CD4-positive, alpha-beta memory T cell (primary cell): ENCODE results near the gene UCK2. TPM values are rescaled to one million over a fixed set of nuclear protein-coding genes. Genes with fewer than 3 reads are reported as not detected.
A peak's percentile ranks its signal among the peaks of the same experiment; 100 is the strongest.

Experiments
- CTCF ChIA-PET: fragments of 350-600 bp; sonication (Branson Sonifier 250); formaldehyde crosslinking; loops from one replicate; lab custom pipeline; 2021; ENCODE audit warnings: inconsistent platforms; ENCODE audit not compliant: partially characterized antibody; lab: Charles Lee
- POLR2A ChIA-PET: fragments of 350-600 bp; sonication (Branson Sonifier 250); formaldehyde crosslinking; loops from one replicate; lab custom pipeline; 2021; ENCODE audit not compliant: partially characterized antibody; lab: Charles Lee
- DNase-seq, 5 donors: peaks; one replicate each; pipeline versions ENCODE4 v3.0.0 to v3.0.0-alpha.2; 2020 to 2022; ENCODE audit warnings: mixed read lengths in 1 of 5
- H3K27ac ChIP-seq: one replicate; pipeline ENCODE4 v1.7.0; 2013; ENCODE audit warnings: low read depth, low read length
- H3K27me3 ChIP-seq: 2 replicates; pipeline ENCODE4 v1.7.0; 2013; ENCODE audit warnings: mild to moderate bottlenecking, low read length, moderate library complexity; ENCODE audit not compliant: insufficient read depth
- H3K36me3 ChIP-seq: 2 replicates; pipeline ENCODE4 v1.7.0; 2013; ENCODE audit warnings: mild to moderate bottlenecking, low read length, moderate library complexity; ENCODE audit not compliant: insufficient read depth
- H3K4me1 ChIP-seq: 2 replicates; pipeline ENCODE4 v1.7.0; 2013; ENCODE audit warnings: mild to moderate bottlenecking, low read length, moderate library complexity; ENCODE audit not compliant: insufficient read depth
- H3K4me3 ChIP-seq, 2 donors: one replicate each; pipeline ENCODE4 v1.7.0; 2013; ENCODE audit warnings: low read length in 2 of 2, mild to moderate bottlenecking in 1 of 2
- H3K9me3 ChIP-seq, 2 donors: one replicate each; pipeline ENCODE4 v1.7.0; 2013; ENCODE audit warnings: low read length in 2 of 2, control low read depth in 1 of 2; ENCODE audit not compliant: control insufficient read depth in 1 of 2
- H3K27ac Mint-ChIP-seq, 7 donors: one replicate each; pipeline ENCODE4 v1.8.0; 2020 to 2021; ENCODE audit warnings: mixed read lengths in 7 of 7, mild to moderate bottlenecking in 6 of 7, inconsistent platforms in 3 of 7, moderate library complexity in 3 of 7
- H3K27me3 Mint-ChIP-seq, 2 donors: one replicate each; pipeline ENCODE4 v1.8.0; 2020 to 2021; ENCODE audit warnings: mixed read lengths in 2 of 2
- H3K36me3 Mint-ChIP-seq, 2 donors: one replicate each; pipeline ENCODE4 v1.8.0; 2020 to 2021; ENCODE audit warnings: mixed read lengths in 2 of 2, inconsistent platforms in 1 of 2, mild to moderate bottlenecking in 1 of 2
- H3K4me1 Mint-ChIP-seq, 4 donors: one replicate each; pipeline ENCODE4 v1.8.0; 2020 to 2021; ENCODE audit warnings: mixed read lengths in 4 of 4, mild to moderate bottlenecking in 1 of 4
- H3K4me3 Mint-ChIP-seq, 8 donors: one replicate each; pipeline ENCODE4 v1.8.0; 2020 to 2021; ENCODE audit warnings: mixed read lengths in 8 of 8, mild to moderate bottlenecking in 7 of 8, moderate library complexity in 6 of 8, inconsistent platforms in 3 of 8
- H3K9me3 Mint-ChIP-seq, 8 donors: one replicate each; pipeline ENCODE4 v1.8.0; 2020 to 2021; ENCODE audit warnings: mixed read lengths in 8 of 8, mild to moderate bottlenecking in 5 of 8, inconsistent platforms in 3 of 8, moderate library complexity in 1 of 8
- intact Hi-C: fragments of 100-400 bp; cut with micrococcal nuclease; formaldehyde crosslinking; loops from one replicate; pipeline ENCODE4 v1.15.1; 2023
- polyA plus RNA-seq, 2 donors: library from polyadenylated mRNA; unstranded; fragments of 300-500 nt; fragmentation: Illumina TruSeq; gene quantifications; one replicate each; pipeline ENCODE4 v1.2.3, GENCODE V29; 2021
- total RNA-seq, 2 experiments: library from RNA; stranded (reverse); gene quantifications; one replicate each; pipeline ENCODE4 v1.2.3, GENCODE V29; 2021

Gene UCK2
- total and polyA plus RNA-seq, 4 experiments from 2014 or later: 2.1 to 5.6 (median 4.1) TPM

- H3K36me3 ChIP-seq: no peaks in the 10 kb centered on the region
- H3K9me3 ChIP-seq: no peaks in the 10 kb centered on the region
- Mint-ChIP-seq H3K4me3 (peak overlapping the region in 2 of 8 donors; percentile 3 to 56), H3K36me3 (no peaks in the 10 kb centered on the region), H3K4me1 (peaks cover 15 to 26% (median 17%) of the 10 kb centered on the region in 4 donors), H3K27me3 (no peaks in the 10 kb centered on the region), H3K27ac (peak overlapping the region in 1 of 7 donors; percentile 32), H3K9me3 (no peaks in the 10 kb centered on the region)
- intact Hi-C loops: no loop called here
- no peak for DNase-seq
- peaks cover 16% of the 10 kb centered on the region for H3K4me1 ChIP-seq
- CTCF ChIA-PET: no interaction called here
- no peak overlapping the region for H3K27ac ChIP-seq
- H3K27me3 ChIP-seq: no peaks in the 10 kb centered on the region
- POLR2A ChIA-PET: no interaction called here
- H3K4me3 ChIP-seq: no peak overlapping the region
Measured at GRCh38 chr1:165842023-165842670, 14.7 kb downstream of the UCK2 start.

- no peaks in the 10 kb centered on the region for H3K27me3 Mint-ChIP-seq
- no peak overlapping the region for H3K27ac ChIP-seq
- no peaks in the 10 kb centered on the region for H3K36me3 ChIP-seq
- POLR2A ChIA-PET: no interaction called here
- peak overlapping the region in 4 of 7 donors; percentile 2 to 54 (median 20) for H3K27ac Mint-ChIP-seq
- CTCF ChIA-PET: no interaction called here
- peaks cover 15 to 26% (median 17%) of the 10 kb centered on the region in 4 donors for H3K4me1 Mint-ChIP-seq
- peaks cover 16% of the 10 kb centered on the region for H3K4me1 ChIP-seq
- H3K9me3 ChIP-seq: no peaks in the 10 kb centered on the region
- H3K4me3 Mint-ChIP-seq: peak overlapping the region in 6 of 8 donors; percentile 3 to 56 (median 22)
- H3K9me3 Mint-ChIP-seq: no peaks in the 10 kb centered on the region
- intact Hi-C loops: no loop called here
- peak in 4 of 5 donors; percentile 7 to 20 (median 14) for DNase-seq
- H3K36me3 Mint-ChIP-seq: no peaks in the 10 kb centered on the region
- no peak overlapping the region for H3K4me3 ChIP-seq
- no peaks in the 10 kb centered on the region for H3K27me3 ChIP-seq
Measured at GRCh38 chr1:165842671-165843129, 15.3 kb downstream of the UCK2 start.

GRCh38 chr1:165843304-165843703 lies 15.9 kb downstream of the UCK2 start:
- H3K4me3 ChIP-seq: no peak overlapping the region
- no peaks in the 10 kb centered on the region for H3K27me3 ChIP-seq
- H3K27ac ChIP-seq: no peak overlapping the region
- Mint-ChIP-seq H3K4me1 (peaks cover 15 to 26% (median 17%) of the 10 kb centered on the region in 4 donors), H3K27me3 (no peaks in the 10 kb centered on the region), H3K9me3 (no peaks in the 10 kb centered on the region), H3K4me3 (no peak overlapping the region), H3K36me3 (no peaks in the 10 kb centered on the region), H3K27ac (no peak overlapping the region)
- ChIA-PET POLR2A (no interaction called here), CTCF (no interaction called here)
- no peaks in the 10 kb centered on the region for H3K9me3 ChIP-seq
- no peaks in the 10 kb centered on the region for H3K36me3 ChIP-seq
- no peak for DNase-seq
- intact Hi-C loops: no loop called here
- peaks cover 16% of the 10 kb centered on the region for H3K4me1 ChIP-seq

- no peak for DNase-seq
- Histone ChIP-seq H3K27me3 (no peaks in the 10 kb centered on the region), H3K4me1 (peaks cover 16% of the 10 kb centered on the region), H3K4me3 (no peak overlapping the region), H3K9me3 (no peaks in the 10 kb centered on the region), H3K36me3 (no peaks in the 10 kb centered on the region), H3K27ac (no peak overlapping the region)
- intact Hi-C loops: no loop called here
- Mint-ChIP-seq H3K4me1 (peaks cover 15 to 33% (median 17%) of the 10 kb centered on the region in 4 donors), H3K36me3 (no peaks in the 10 kb centered on the region), H3K9me3 (no peaks in the 10 kb centered on the region), H3K27ac (no peak overlapping the region), H3K4me3 (no peak overlapping the region), H3K27me3 (no peaks in the 10 kb centered on the region)
- CTCF ChIA-PET: interaction anchor here (0.7 kb wide), 1 partner anchor 72 kb away, joined by 3 read pairs; no protein-coding TSS in a partner anchor
- POLR2A ChIA-PET: no interaction called here
Measured at GRCh38 chr1:165844114-165844798, 16.8 kb downstream of the UCK2 start.

GRCh38 chr1:165844933-165845332 lies 17.5 kb downstream of the UCK2 start:
- Histone ChIP-seq H3K4me3 (no peak overlapping the region), H3K36me3 (no peaks in the 10 kb centered on the region), H3K4me1 (peaks cover 16% of the 10 kb centered on the region), H3K9me3 (no peaks in the 10 kb centered on the region), H3K27me3 (no peaks in the 10 kb centered on the region), H3K27ac (no peak overlapping the region)
- Mint-ChIP-seq H3K4me3 (no peak overlapping the region), H3K27me3 (no peaks in the 10 kb centered on the region), H3K36me3 (no peaks in the 10 kb centered on the region), H3K9me3 (no peaks in the 10 kb centered on the region), H3K4me1 (peaks cover 15 to 39% (median 17%) of the 10 kb centered on the region in 4 donors), H3K27ac (no peak overlapping the region)
- DNase-seq: no peak
- ChIA-PET CTCF (interaction anchor here (0.7 kb wide), 1 partner anchor 71 kb away, joined by 3 read pairs; no protein-coding TSS in a partner anchor), POLR2A (no interaction called here)
- intact Hi-C loops: no loop called here

GRCh38 chr1:165845569-165845968 lies 18.2 kb downstream of the UCK2 start:
- H3K27ac ChIP-seq: no peak overlapping the region
- no peaks in the 10 kb centered on the region for H3K36me3 ChIP-seq
- H3K4me3 ChIP-seq: no peak overlapping the region
- Mint-ChIP-seq H3K4me3 (no peak overlapping the region), H3K27ac (no peak overlapping the region), H3K9me3 (no peaks in the 10 kb centered on the region), H3K27me3 (no peaks in the 10 kb centered on the region), H3K36me3 (no peaks in the 10 kb centered on the region), H3K4me1 (peaks cover 15 to 39% (median 17%) of the 10 kb centered on the region in 4 donors)
- intact Hi-C loops: no loop called here
- no peaks in the 10 kb centered on the region for H3K9me3 ChIP-seq
- DNase-seq: no peak
- POLR2A ChIA-PET: no interaction called here
- CTCF ChIA-PET: no interaction called here
- peaks cover 16% of the 10 kb centered on the region for H3K4me1 ChIP-seq
- H3K27me3 ChIP-seq: no peaks in the 10 kb centered on the region

GRCh38 chr1:165845992-165846748 lies 18.8 kb downstream of the UCK2 start:
- DNase-seq: no peak
- POLR2A ChIA-PET: no interaction called here
- H3K27ac Mint-ChIP-seq: peak overlapping the region in 1 of 7 donors; percentile 46

More at GRCh38 chr1:165845992-165846748, 18.8 kb downstream of the UCK2 start:
- Histone ChIP-seq H3K9me3 (no peaks in the 10 kb centered on the region), H3K36me3 (no peaks in the 10 kb centered on the region), H3K27ac (no peak overlapping the region), H3K4me3 (no peak overlapping the region), H3K27me3 (no peaks in the 10 kb centered on the region), H3K4me1 (peaks cover 20% of the 10 kb centered on the region)
- intact Hi-C loops: no loop called here
- Mint-ChIP-seq H3K9me3 (no peaks in the 10 kb centered on the region), H3K36me3 (no peaks in the 10 kb centered on the region), H3K4me1 (peaks cover 18 to 43% (median 20%) of the 10 kb centered on the region in 4 donors), H3K4me3 (no peak overlapping the region), H3K27me3 (no peaks in the 10 kb centered on the region)
- CTCF ChIA-PET: interaction anchor here (1.0 to 1.2 kb wide), 2 partner anchors 10 to 76 kb away, joined by 3 read pairs; no protein-coding TSS in a partner anchor
